GM12865 (cell line): ENCODE results near the gene HS3ST1.

Experiments
- DNase-seq: peaks from one replicate; pipeline ENCODE4 v3.0.0; 2010; ENCODE audit warnings: low read depth
- H3K4me3 ChIP-seq: 2 replicates; pipeline ENCODE4 v1.5.1; 2011; ENCODE audit warnings: mild to moderate bottlenecking, low read depth, low read length, control low read depth
- CTCF ChIP-seq: IDR thresholded peaks from 2 replicates; pipeline ENCODE4 v1.5.1; 2011; ENCODE audit warnings: low read length, control low read depth, low read depth, inconsistent platforms; ENCODE audit not compliant: insufficient read depth; ENCODE audit errors: missing control alignments

HS3ST1 gene

GRCh38 chr4:11455201-11455835 is 26.6 kb upstream of the HS3ST1 start:
- TF ChIP-seq CTCF, result no peak
- DNase-seq, result no peak
- no peak overlapping the region for H3K4me3 ChIP-seq

DNA sequence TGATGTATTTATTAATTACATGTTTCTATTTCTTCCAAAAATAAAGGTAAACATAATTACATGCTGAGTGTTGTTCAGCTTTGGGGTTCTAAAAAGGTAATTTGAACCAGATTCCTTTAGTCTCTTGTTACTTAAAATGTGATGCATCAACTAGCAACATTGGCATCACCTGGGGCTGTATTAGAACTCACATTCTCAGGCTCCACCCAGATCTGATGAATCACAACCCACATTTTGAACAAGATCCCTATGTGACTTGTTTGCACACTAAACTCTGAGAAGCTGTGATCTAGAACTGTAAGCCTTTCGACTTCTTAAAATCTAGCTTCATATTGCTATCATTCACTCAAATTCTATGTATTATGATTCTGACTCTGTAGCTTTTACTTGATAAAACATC is 23.0 kb upstream of the HS3ST1 start:
- H3K4me3 ChIP-seq, result no peak overlapping the region
- TF ChIP-seq CTCF, result no peak
- DNase-seq, result no peak

GRCh38 chr4:11446155-11446811 is 17.6 kb upstream of the HS3ST1 start:
- TF ChIP-seq CTCF, result no peak
- DNase-seq, result no peak
- no peak overlapping the region for H3K4me3 ChIP-seq

- TF ChIP-seq CTCF, result no peak
- no peak for DNase-seq
Observed at GRCh38 chr4:11441194-11441556, 12.5 kb upstream of the HS3ST1 start.

GRCh38 chr4:11440481-11441193 is 11.9 kb upstream of the HS3ST1 start:
- no peak overlapping the region for H3K4me3 ChIP-seq
- no peak for DNase-seq
- TF ChIP-seq CTCF, result no peak

More at GRCh38 chr4:11441194-11441556, 12.5 kb upstream of the HS3ST1 start:
- H3K4me3 ChIP-seq, result no peak overlapping the region

GRCh38 chr4:11439836-11440235 is 11.1 kb upstream of the HS3ST1 start:
- TF ChIP-seq CTCF, result no peak
- H3K4me3 ChIP-seq, result no peak overlapping the region
- no peak for DNase-seq
